ENCODE measurements around the gene TBX15.

GRCh38 chr1:118995312-118996016, 7.3 kb upstream of the TBX15 start:
- no peak for TF ChIP-seq POLR2A (IDR thresholded peaks at IDR 0.05; ENCODE audit: low read depth, low read length)
- no peak for TF ChIP-seq POLR2AphosphoS5 (IDR thresholded peaks at IDR 0.05; ENCODE audit: low read depth, low read length)

Measured in GM12891 (cell line).